ENCODE data around the gene CCNQ. TPM values are rescaled to one million over a fixed set of nuclear protein-coding genes. Genes with fewer than 3 reads are reported as not detected.
"Not testable (repeated sequence)": the region's sequence is repeated elsewhere in the genome, so short reads cannot be mapped to it uniquely, and the experiment has no call there.

Gene CCNQ
- total RNA-seq, 1 experiment from 2014 or later, result 27.0 TPM

GRCh38 chrX:153620576-153620975, 21.6 kb upstream of the CCNQ start:
- no peak for DNase-seq
- H3K27ac ChIP-seq, result no peak overlapping the region
- H3K4me3 ChIP-seq, result no peak overlapping the region
- no peaks in the 10 kb centered on the region for H3K27me3 ChIP-seq
- no peaks in the 10 kb centered on the region for H3K36me3 ChIP-seq
- no peaks in the 10 kb centered on the region for H3K4me1 ChIP-seq
- H3K9me3 ChIP-seq (replicated peaks), result no peaks in the 10 kb centered on the region

GRCh38 chrX:153614818-153615217, 15.9 kb upstream of the CCNQ start:
- H3K27ac ChIP-seq, result no peak overlapping the region
- H3K27me3 ChIP-seq, result no peaks in the 10 kb centered on the region
- no peaks in the 10 kb centered on the region for H3K9me3 ChIP-seq (replicated peaks)
- H3K36me3 ChIP-seq, result no peaks in the 10 kb centered on the region
- no peaks in the 10 kb centered on the region for H3K4me1 ChIP-seq
- H3K4me3 ChIP-seq, result no peak overlapping the region
- DNase-seq, result no peak

- Histone ChIP-seq H3K27me3 (no peaks in the 10 kb centered on the region), H3K4me3 (no peak overlapping the region), H3K9me3 (replicated peaks) (no peaks in the 10 kb centered on the region), H3K36me3 (no peaks in the 10 kb centered on the region), H3K4me1 (no peaks in the 10 kb centered on the region), H3K27ac (no peak overlapping the region)
- DNase-seq, result no peak
These were observed 13.5 kb upstream of the CCNQ start for GRCh38 chrX:153612413-153612812.

GRCh38 chrX:153611298-153612095, 12.6 kb upstream of the CCNQ start:
- DNase-seq, result no peak
- H3K9me3 ChIP-seq (replicated peaks), result no peaks in the 10 kb centered on the region
- no peak overlapping the region for H3K27ac ChIP-seq
- no peak overlapping the region for H3K4me3 ChIP-seq
- H3K4me1 ChIP-seq, result no peaks in the 10 kb centered on the region
- no peaks in the 10 kb centered on the region for H3K36me3 ChIP-seq
- no peaks in the 10 kb centered on the region for H3K27me3 ChIP-seq

- H3K4me3 ChIP-seq, result no peak overlapping the region
- H3K27ac ChIP-seq, result no peak overlapping the region
- H3K27me3 ChIP-seq, result no peaks in the 10 kb centered on the region
- H3K4me1 ChIP-seq, result no peaks in the 10 kb centered on the region
- no peaks in the 10 kb centered on the region for H3K9me3 ChIP-seq (replicated peaks)
- DNase-seq, result no peak
- no peaks in the 10 kb centered on the region for H3K36me3 ChIP-seq
These were observed 11.9 kb upstream of the CCNQ start for GRCh38 chrX:153610836-153611213.

DNA sequence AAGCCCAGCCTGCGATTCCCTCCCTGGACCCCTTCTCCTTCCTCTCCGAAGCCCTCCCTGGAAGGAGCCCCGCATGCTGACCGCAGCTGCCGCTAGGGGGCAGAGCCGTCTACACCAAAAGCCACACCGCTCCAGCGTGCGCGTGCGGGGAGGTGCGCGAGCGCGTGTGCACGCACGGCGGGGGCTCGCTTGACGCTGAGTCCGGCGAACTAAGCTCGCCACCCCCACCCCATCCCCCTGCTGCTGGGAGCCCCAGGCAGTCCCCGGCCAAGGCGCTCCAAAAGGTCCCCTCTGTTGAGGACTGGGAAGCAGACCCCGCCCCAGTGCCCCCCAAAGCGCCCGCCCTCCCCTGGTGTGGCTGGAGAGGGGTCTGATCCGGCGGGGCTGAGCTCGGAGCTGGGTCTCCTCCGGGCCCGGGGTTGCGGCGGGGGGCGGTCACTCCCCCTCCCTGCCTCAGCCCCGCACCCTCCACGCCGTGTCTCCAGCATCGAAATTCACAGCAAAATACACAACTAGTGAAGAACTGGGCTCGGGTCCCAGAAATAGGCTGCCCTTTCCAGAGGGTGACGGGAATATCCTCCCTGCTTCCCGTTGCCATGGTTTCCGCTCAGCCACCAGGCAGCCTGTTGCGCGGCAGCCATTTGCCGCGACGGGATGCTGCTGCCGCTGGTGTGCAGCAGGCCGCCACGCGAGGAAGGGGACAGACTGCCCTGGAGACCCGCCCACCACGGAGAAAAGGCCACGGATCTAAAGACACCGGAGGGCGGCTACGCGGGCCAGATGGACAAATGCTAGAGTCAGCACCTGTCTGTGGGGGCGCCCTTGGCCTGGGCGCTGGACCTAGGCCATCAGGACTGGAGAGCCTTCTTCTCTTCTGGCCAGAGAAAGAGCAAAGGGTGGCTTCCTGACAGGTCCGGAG, 11.2 kb upstream of the CCNQ start:
- Histone ChIP-seq H3K4me3 (peak overlapping the region; percentile 52), H3K9me3 (replicated peaks) (no peaks in the 10 kb centered on the region), H3K4me1 (no peaks in the 10 kb centered on the region), H3K27ac (no peak overlapping the region), H3K36me3 (no peaks in the 10 kb centered on the region), H3K27me3 (no peaks in the 10 kb centered on the region)
- peak; percentile 74 to 81 for DNase-seq

DNA sequence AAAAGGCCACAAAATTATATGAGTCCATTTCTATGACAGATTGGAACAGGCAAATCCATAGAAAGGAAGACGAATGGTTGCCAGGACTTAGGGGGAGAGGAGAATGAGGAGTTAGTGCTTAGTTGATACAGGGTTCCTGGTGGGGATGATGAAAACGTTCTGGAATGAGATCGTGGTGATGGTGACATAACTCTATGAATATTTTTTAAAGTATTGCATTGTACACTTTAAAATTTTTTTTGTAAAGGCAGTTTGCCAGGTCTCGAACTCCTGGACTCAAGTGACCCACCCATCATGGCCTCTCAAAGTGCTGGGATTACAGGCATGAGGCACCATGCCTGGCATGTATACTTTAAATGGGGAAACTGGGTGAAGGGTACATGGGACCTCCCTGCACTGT, 9.9 kb upstream of the CCNQ start:
- Histone ChIP-seq H3K4me3 (no peak overlapping the region), H3K27ac (no peak overlapping the region), H3K36me3 (no peaks in the 10 kb centered on the region), H3K4me1 (no peaks in the 10 kb centered on the region), H3K27me3 (no peaks in the 10 kb centered on the region), H3K9me3 (replicated peaks) (no peaks in the 10 kb centered on the region)
- no peak for DNase-seq

DNA sequence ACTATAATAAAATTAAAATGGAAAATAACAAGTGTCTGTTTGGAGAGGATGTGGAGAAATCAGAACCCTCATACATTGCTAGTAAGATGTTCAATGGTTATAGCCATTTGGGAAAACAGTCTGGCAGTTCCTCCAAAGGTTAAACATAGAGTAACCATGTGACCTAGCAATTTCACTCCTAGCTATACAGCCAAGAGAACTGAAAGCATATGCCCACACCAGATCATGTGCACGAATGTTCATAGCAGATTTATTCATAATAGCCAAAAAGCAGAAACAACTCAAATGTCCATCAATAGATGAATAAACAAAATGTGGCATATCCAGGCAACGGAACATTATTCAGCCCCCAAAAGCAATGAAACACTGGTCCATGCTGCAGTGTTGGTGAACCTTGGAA, 9.4 kb upstream of the CCNQ start:
- Histone ChIP-seq H3K4me1 (no peaks in the 10 kb centered on the region), H3K9me3 (replicated peaks) (no peaks in the 10 kb centered on the region), H3K27me3 (no peaks in the 10 kb centered on the region), H3K27ac (no peak overlapping the region), H3K4me3 (no peak overlapping the region), H3K36me3 (no peaks in the 10 kb centered on the region)
- no peak for DNase-seq

DNA sequence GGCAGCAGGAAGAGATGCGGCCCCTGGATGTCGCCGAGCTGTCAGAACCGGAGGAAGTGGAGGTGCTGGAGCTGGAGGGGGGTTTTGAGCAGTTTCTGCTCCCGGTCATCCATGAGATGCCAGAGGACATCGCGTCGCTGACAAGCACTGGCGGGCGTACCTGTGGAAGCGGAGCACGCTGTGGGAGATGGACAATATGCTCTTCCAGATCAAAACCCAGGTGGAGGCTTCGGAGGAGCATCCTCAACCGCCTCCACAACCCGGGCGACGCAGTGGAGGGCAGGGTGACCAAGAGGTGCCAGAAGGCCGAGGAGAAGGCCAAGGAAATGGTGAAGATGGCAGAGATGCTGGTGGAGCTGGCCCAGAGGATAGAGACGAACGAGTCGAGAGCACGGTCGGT, 7.6 kb upstream of the CCNQ start:
- no peak for DNase-seq
- H3K9me3 ChIP-seq (replicated peaks), result no peaks in the 10 kb centered on the region
- no peaks in the 10 kb centered on the region for H3K4me1 ChIP-seq
- no peaks in the 10 kb centered on the region for H3K36me3 ChIP-seq
- no peaks in the 10 kb centered on the region for H3K27me3 ChIP-seq
- no peak overlapping the region for H3K27ac ChIP-seq
- no peak overlapping the region for H3K4me3 ChIP-seq

DNA sequence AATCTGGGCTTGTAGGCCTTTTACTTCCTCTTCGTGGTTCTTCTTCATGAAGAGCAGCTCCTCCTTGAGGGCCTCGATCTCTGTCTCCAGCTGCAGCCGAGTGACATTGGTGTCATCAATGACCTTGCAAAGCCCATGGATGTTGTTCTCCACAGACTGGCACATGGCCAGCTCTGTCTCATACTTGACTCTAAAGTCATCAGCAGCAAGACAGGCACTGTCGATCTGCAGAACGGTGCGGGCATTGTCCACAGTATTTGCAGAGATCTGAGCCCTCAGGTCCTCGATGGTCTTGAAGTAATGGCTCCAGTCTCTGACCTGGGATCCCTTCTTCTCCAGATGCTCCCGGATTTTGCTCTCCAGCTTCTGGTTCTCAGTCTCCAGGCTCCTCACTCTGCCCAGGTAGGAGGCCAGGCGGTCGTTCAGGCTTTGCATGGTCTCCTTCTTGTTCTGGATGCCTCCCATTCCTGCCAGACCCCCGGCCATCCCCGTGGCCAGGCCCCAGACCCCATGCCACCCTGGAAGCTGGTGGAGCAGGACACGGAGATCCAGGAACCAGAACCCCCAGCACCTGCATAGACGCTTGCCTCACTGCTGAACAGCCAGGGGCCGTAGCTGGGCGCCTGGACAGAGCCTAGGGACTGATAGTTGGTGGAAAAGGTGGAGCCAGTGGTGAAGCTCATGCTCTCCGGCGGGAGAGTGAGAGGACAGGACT, 5.9 kb upstream of the CCNQ start:
- H3K27ac ChIP-seq, result not testable (repeated sequence)

DNA sequence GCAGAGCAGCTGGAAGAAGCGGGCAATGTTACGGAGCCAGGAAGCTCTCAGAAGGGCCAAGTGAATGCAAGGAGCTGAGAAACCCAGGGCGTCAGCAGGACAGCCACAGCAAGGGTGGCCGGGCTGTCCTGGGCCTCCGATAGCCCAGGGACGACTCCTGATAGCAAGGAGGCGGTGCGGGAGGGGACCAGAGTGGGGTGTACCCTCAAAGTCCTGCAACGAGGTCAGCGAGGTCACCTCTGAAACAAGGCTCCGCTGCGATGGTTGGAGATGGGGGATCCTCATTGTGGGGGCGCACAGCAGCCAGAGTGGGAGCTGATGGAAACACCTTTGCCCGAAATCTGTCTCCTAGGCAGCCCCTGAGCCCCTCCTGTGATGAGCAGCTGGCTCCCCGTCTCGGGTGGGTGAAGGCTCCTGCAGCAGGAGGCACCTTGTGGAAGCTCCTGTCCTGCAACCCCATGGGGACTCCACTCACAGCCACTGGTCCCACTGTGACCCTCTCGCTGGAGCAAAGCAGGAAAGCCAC, 4.3 kb upstream of the CCNQ start:
- Histone ChIP-seq H3K9me3 (replicated peaks) (no peaks in the 10 kb centered on the region), H3K4me3 (no peak overlapping the region), H3K36me3 (no peaks in the 10 kb centered on the region), H3K27me3 (no peaks in the 10 kb centered on the region), H3K27ac (no peak overlapping the region), H3K4me1 (no peaks in the 10 kb centered on the region)
- DNase-seq, result no peak

More for the DNA sequence above, 5.9 kb upstream of the CCNQ start:
- not testable (repeated sequence) for H3K4me1 ChIP-seq; H3K27me3 ChIP-seq; H3K36me3 ChIP-seq; H3K4me3 ChIP-seq; DNase-seq; H3K9me3 ChIP-seq (replicated peaks)

- no peaks in the 10 kb centered on the region for H3K36me3 ChIP-seq
- DNase-seq, result no peak
- H3K4me1 ChIP-seq, result no peaks in the 10 kb centered on the region
- no peak overlapping the region for H3K27ac ChIP-seq
- no peak overlapping the region for H3K4me3 ChIP-seq
- H3K9me3 ChIP-seq (replicated peaks), result no peaks in the 10 kb centered on the region
- H3K27me3 ChIP-seq, result no peaks in the 10 kb centered on the region
These were observed 3.7 kb upstream of the CCNQ start for GRCh38 chrX:153602601-153603000.

DNA sequence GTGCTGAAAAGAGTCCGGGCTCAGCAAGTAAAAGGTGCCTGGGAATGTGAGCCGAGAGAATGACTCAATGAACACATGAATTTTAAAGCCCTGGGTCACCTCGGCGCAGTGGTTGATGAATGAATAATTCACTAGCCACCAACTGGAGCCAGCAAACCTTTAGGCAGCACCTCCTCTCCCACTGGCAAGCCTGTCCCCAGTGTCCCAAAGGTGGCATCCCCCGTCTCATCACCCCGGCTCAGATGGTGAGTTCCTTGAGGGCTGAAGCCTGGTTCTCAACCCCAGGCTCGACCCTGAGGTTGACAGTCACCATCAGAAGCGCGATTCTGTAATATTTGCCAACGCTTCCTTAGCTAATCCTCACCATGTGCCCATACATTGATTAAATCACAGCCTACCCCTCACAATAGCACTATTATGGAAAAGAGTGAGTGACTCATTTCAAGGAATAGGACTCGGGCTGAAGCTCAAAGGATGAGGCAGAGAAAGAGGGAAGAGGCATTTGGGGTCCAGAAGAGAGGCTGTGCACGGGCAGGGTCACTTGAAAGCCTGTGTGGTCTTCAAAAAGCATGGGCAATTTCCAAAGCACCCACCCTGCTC, 2.7 kb upstream of the CCNQ start:
- no peaks in the 10 kb centered on the region for H3K27me3 ChIP-seq
- H3K4me1 ChIP-seq, result no peaks in the 10 kb centered on the region
- H3K4me3 ChIP-seq, result no peak overlapping the region
- no peaks in the 10 kb centered on the region for H3K9me3 ChIP-seq (replicated peaks)
- DNase-seq, result no peak
- H3K27ac ChIP-seq, result no peak overlapping the region
- H3K36me3 ChIP-seq, result no peaks in the 10 kb centered on the region

- Histone ChIP-seq H3K4me1 (no peaks in the 10 kb centered on the region), H3K4me3 (no peak overlapping the region), H3K27me3 (no peaks in the 10 kb centered on the region), H3K27ac (no peak overlapping the region), H3K9me3 (replicated peaks) (no peaks in the 10 kb centered on the region), H3K36me3 (no peaks in the 10 kb centered on the region)
- no peak for DNase-seq
These were observed 2.0 kb upstream of the CCNQ start for GRCh38 chrX:153600921-153601320.

Data from SJCRH30 (cell line).